Measurements from ENCODE around the gene ATXN1. TPM values are rescaled to one million over a fixed set of nuclear protein-coding genes. Genes with fewer than 3 reads are reported as not detected.
A peak's percentile ranks its signal among the peaks of the same experiment; 100 is the strongest.

ATXN1 gene
- total RNA-seq, 4 donors from 2014 or later: 42.4 to 74.9 (median 52.1) TPM

DNA sequence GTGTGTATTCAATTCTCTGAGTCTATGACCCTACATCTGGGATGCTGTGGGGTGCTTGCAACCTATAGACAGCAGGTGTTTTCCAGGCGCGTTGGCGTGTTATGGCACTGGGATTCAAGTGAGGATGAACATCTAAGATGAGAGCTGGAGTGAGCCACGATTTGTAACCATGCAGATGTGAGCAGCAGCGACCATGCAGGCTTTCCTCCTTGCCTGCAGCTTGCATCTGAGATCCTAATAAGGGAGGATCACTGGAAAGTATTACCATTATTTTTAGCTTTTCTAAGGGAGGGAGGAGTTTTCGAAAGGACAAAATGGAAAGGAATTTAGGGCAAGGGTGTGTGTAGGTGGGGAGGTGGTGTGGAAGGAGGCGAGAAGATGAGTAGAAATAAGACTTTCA is 216.7 kb downstream of the ATXN1 start:
- DNase-seq (ENCODE audit: extremely low spot score): no peak
- H3K36me3 ChIP-seq: no peaks in the 10 kb centered on the region
- no peaks in the 10 kb centered on the region for H3K27me3 ChIP-seq
- H3K27ac ChIP-seq (replicated peaks in 1 of 4): peak overlapping the region in 1 of 4 donors; percentile 32
- intact Hi-C loops (cut with DNase I): no loop called here
- H3K4me1 ChIP-seq: peaks cover 12 to 36% (median 15%) of the 10 kb centered on the region in 4 donors
- H3K4me3 ChIP-seq: no peak overlapping the region
- TF ChIP-seq POLR2A (IDR thresholded peaks at IDR 0.05; ENCODE audit: low read depth): no peak
- TF ChIP-seq, protein P1, sequence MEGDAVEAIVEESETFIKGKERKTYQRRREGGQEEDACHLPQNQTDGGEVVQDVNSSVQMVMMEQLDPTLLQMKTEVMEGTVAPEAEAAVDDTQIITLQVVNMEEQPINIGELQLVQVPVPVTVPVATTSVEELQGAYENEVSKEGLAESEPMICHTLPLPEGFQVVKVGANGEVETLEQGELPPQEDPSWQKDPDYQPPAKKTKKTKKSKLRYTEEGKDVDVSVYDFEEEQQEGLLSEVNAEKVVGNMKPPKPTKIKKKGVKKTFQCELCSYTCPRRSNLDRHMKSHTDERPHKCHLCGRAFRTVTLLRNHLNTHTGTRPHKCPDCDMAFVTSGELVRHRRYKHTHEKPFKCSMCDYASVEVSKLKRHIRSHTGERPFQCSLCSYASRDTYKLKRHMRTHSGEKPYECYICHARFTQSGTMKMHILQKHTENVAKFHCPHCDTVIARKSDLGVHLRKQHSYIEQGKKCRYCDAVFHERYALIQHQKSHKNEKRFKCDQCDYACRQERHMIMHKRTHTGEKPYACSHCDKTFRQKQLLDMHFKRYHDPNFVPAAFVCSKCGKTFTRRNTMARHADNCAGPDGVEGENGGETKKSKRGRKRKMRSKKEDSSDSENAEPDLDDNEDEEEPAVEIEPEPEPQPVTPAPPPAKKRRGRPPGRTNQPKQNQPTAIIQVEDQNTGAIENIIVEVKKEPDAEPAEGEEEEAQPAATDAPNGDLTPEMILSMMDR (IDR thresholded peaks at IDR 0.05): no peak
- no peak for TF ChIP-seq EP300 (IDR thresholded peaks at IDR 0.05)
- no peak for TF ChIP-seq POLR2AphosphoS5 (IDR thresholded peaks at IDR 0.05)
- no peaks in the 10 kb centered on the region for H3K9me3 ChIP-seq
- 71% methylated on average over 5 of the region's 7 CpGs for WGBS

DNA sequence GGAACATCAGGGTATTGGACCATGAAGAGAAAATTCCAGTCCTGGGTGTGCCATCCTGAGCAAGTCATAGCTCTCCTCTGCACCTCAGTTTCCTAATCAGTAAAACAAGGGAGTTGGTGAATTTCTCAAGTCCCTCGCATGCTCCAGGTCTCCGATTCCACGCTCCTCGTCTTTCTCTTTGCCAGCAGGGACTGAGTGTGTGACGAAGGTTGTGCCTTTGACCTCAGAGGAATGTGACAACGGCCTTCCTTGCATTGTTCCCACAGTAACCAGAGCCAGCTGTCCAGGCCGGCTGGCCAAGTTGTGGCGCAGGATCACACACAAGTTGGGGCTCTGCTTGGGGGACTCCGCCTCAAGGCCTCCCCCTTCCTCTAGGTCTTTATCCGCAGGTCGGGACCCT is 217.3 kb downstream of the ATXN1 start:
- H3K36me3 ChIP-seq: no peaks in the 10 kb centered on the region
- peak overlapping the region in 1 of 4 donors; percentile 32 for H3K27ac ChIP-seq (replicated peaks in 1 of 4)
- WGBS: 83% methylated on average over 8 of the region's 11 CpGs
- H3K27me3 ChIP-seq: no peaks in the 10 kb centered on the region
- no peaks in the 10 kb centered on the region for H3K9me3 ChIP-seq
- DNase-seq (ENCODE audit: extremely low spot score): no peak
- intact Hi-C loops (cut with DNase I): no loop called here
- peaks cover 12 to 36% (median 15%) of the 10 kb centered on the region in 4 donors for H3K4me1 ChIP-seq
- no peak overlapping the region for H3K4me3 ChIP-seq
- TF ChIP-seq POLR2AphosphoS5 (IDR thresholded peaks at IDR 0.05): peak; percentile 49 to 53
- TF ChIP-seq, protein P1 (IDR thresholded peaks at IDR 0.05): no peak

DNA sequence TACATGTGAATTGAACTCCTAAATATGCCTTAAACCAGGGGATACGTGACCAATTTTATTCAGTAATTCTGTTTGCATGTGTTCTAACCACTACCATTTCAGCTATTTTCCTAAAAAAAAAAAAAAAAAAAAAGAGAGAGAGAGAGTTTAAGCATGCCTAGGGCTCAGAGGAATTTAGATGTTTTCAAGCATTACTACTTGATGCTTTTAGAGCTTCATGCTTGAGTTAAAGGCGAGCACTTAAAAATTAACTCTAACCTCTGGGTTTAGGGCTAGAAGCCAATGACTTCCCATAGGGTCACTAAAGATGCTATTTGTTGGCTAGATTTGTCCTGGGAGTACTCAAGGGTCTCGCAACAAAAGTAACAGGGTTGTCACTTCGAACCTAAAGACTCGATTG is 217.7 kb downstream of the ATXN1 start:
- Histone ChIP-seq H3K9me3 (no peaks in the 10 kb centered on the region), H3K4me3 (no peak overlapping the region), H3K4me1 (peaks cover 12 to 36% (median 15%) of the 10 kb centered on the region in 4 donors), H3K36me3 (no peaks in the 10 kb centered on the region), H3K27ac (replicated peaks in 1 of 4) (no peak overlapping the region), H3K27me3 (no peaks in the 10 kb centered on the region)
- 90% methylated on average over 5 of the region's 5 CpGs for WGBS
- DNase-seq (ENCODE audit: extremely low spot score): no peak
- intact Hi-C loops (cut with DNase I): no loop called here
- TF ChIP-seq, protein P1 (IDR thresholded peaks at IDR 0.05): no peak
- TF ChIP-seq POLR2AphosphoS5 (IDR thresholded peaks at IDR 0.05): no peak
- no peak for TF ChIP-seq EP300 (IDR thresholded peaks at IDR 0.05)
- no peak for TF ChIP-seq POLR2A (IDR thresholded peaks at IDR 0.05; ENCODE audit: low read depth)

DNA sequence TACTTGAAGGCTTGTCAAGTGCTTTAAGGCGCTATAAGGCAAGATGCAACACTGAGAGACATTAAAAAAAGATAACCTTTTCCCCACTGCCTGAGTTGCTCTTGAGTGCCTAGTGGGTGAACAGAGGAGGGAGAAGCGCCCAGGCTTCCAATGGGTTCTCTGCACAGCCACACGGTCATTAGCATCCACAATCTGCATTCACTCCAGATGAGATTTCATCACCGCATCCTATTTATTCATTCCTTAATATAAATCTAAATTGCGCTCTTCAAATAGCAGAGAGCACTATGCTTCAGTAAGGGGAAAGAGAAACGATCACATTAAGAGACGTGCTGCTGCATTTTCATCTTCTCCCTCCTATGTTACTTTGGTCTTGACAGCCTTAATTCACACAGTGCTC is 219.2 kb downstream of the ATXN1 start:
- Histone ChIP-seq H3K4me3 (no peak overlapping the region), H3K4me1 (peaks cover 12 to 36% (median 14%) of the 10 kb centered on the region in 4 donors), H3K36me3 (no peaks in the 10 kb centered on the region), H3K27me3 (no peaks in the 10 kb centered on the region), H3K27ac (replicated peaks in 1 of 4) (no peak overlapping the region), H3K9me3 (no peaks in the 10 kb centered on the region)
- no peak for DNase-seq (ENCODE audit: extremely low spot score)
- TF ChIP-seq EP300 (IDR thresholded peaks at IDR 0.05) (no peak), POLR2A (IDR thresholded peaks at IDR 0.05; ENCODE audit: low read depth) (no peak), POLR2AphosphoS5 (IDR thresholded peaks at IDR 0.05) (no peak)
- TF ChIP-seq, protein P1 (IDR thresholded peaks at IDR 0.05): no peak
- 95% methylated on average over 7 of the region's 7 CpGs for WGBS
- intact Hi-C loops (cut with DNase I): no loop called here
